ENCODE data around the gene TP53RK. TPM values are rescaled to one million over a fixed set of nuclear protein-coding genes. Genes with fewer than 3 reads are reported as not detected.

TP53RK gene
- total and polyA plus RNA-seq, 2 experiments from 2014 or later, result 24.2 to 26.0 TPM

GRCh38 chr20:46674253-46675083 is 14.8 kb downstream of the TP53RK start:
- Histone ChIP-seq H3K9me2 (ENCODE audit: insufficient read depth) (no peaks in the 10 kb centered on the region), H3F3A (replicated peaks; ENCODE audit: low read depth) (no peaks in the 10 kb centered on the region), H3K79me2 (replicated peaks; ENCODE audit: insufficient read depth) (no peaks in the 10 kb centered on the region; the same call in 1 of the 2 replicates), H3K27ac (ENCODE audit: low read depth) (no peak overlapping the region), H3K4me3 (no peak overlapping the region), H3K36me3 (ENCODE audit: insufficient read depth) (no peaks in the 10 kb centered on the region), H3K4me2 (no peak overlapping the region; the same call in 1 of the 2 replicates), H4K20me1 (replicated peaks; ENCODE audit: insufficient read depth) (0 out of 2 replicates have a peak, but pooled peaks cover 3% of the 10 kb centered on the region), H3K27me3 (ENCODE audit: insufficient read depth) (no peaks in the 10 kb centered on the region), H2AFZ (no peak overlapping the region), H3K4me1 (ENCODE audit: insufficient read depth) (peaks cover 7% of the 10 kb centered on the region)
- H3K27me3 Mint-ChIP-seq (ENCODE audit: insufficient read depth, low read depth, poor library complexity), result peaks cover 6% of the 10 kb centered on the region
- H3K9me3 Mint-ChIP-seq, result peaks cover 17% of the 10 kb centered on the region
- H3K4me1 Mint-ChIP-seq, result peaks cover 23% of the 10 kb centered on the region
- H3K4me3 Mint-ChIP-seq, result no peak overlapping the region
- peak; percentile 60 for ATAC-seq
- no peak for TF ChIP-seq JUNB (IDR thresholded peaks at IDR 0.05; ENCODE audit: unreplicated experiment)
- no peak for TF ChIP-seq ZNF114 (CRISPR knock-in tag; IDR thresholded peaks at IDR 0.05)
- TF ChIP-seq ZNF331 (CRISPR knock-in tag; IDR thresholded peaks at IDR 0.05; ENCODE audit: low read depth), result no peak
- no peak for DNase-seq (ENCODE audit: low spot score)
- H3K36me3 Mint-ChIP-seq (ENCODE audit: low read depth), result peaks cover 44% of the 10 kb centered on the region
- peak overlapping the region; percentile 38 for H3K27ac Mint-ChIP-seq

- H3K27me3 ChIP-seq (ENCODE audit: insufficient read depth), result no peaks in the 10 kb centered on the region
- H3K36me3 Mint-ChIP-seq (ENCODE audit: low read depth), result peaks cover 42% of the 10 kb centered on the region
- no peak overlapping the region for H3K27ac Mint-ChIP-seq
- ATAC-seq (no peak), DNase-seq (ENCODE audit: low spot score) (no peak)
- peaks cover 17% of the 10 kb centered on the region for H3K9me3 Mint-ChIP-seq
- H3K27ac ChIP-seq (ENCODE audit: low read depth), result no peak overlapping the region
- no peaks in the 10 kb centered on the region for H3K36me3 ChIP-seq (ENCODE audit: insufficient read depth)
- no peak overlapping the region for H2AFZ ChIP-seq
- peaks cover 23% of the 10 kb centered on the region for H3K4me1 Mint-ChIP-seq
- H4K20me1 ChIP-seq (replicated peaks; ENCODE audit: insufficient read depth), result 0 out of 2 replicates have a peak, but pooled peaks cover 3% of the 10 kb centered on the region
- no peaks in the 10 kb centered on the region for H3F3A ChIP-seq (replicated peaks; ENCODE audit: low read depth)
- H3K9me2 ChIP-seq (ENCODE audit: insufficient read depth), result no peaks in the 10 kb centered on the region
- H3K27me3 Mint-ChIP-seq (ENCODE audit: insufficient read depth, low read depth, poor library complexity), result peaks cover 6% of the 10 kb centered on the region
- no peak overlapping the region; the same call in 2 of the 3 replicates for H3K4me3 Mint-ChIP-seq
- H3K4me1 ChIP-seq (ENCODE audit: insufficient read depth), result peaks cover 7% of the 10 kb centered on the region
- no peak overlapping the region; the same call in 1 of the 2 replicates for H3K4me2 ChIP-seq
- H3K4me3 ChIP-seq, result no peak overlapping the region
- no peaks in the 10 kb centered on the region; the same call in 1 of the 2 replicates for H3K79me2 ChIP-seq (replicated peaks; ENCODE audit: insufficient read depth)
- TF ChIP-seq, protein P1, sequence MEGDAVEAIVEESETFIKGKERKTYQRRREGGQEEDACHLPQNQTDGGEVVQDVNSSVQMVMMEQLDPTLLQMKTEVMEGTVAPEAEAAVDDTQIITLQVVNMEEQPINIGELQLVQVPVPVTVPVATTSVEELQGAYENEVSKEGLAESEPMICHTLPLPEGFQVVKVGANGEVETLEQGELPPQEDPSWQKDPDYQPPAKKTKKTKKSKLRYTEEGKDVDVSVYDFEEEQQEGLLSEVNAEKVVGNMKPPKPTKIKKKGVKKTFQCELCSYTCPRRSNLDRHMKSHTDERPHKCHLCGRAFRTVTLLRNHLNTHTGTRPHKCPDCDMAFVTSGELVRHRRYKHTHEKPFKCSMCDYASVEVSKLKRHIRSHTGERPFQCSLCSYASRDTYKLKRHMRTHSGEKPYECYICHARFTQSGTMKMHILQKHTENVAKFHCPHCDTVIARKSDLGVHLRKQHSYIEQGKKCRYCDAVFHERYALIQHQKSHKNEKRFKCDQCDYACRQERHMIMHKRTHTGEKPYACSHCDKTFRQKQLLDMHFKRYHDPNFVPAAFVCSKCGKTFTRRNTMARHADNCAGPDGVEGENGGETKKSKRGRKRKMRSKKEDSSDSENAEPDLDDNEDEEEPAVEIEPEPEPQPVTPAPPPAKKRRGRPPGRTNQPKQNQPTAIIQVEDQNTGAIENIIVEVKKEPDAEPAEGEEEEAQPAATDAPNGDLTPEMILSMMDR (conservative IDR thresholded peaks at IDR 0.05; ENCODE audit: low read depth in 2 of 2), result no peak
- no peak for TF ChIP-seq REST (IDR thresholded peaks at IDR 0.05; ENCODE audit: unreplicated experiment)
- TF ChIP-seq STAT1 (IDR thresholded peaks at IDR 0.05; ENCODE audit: unreplicated experiment), result no peak
- TF ChIP-seq EZH2 (IDR thresholded peaks at IDR 0.05; ENCODE audit: low read depth, unreplicated experiment), result no peak
- TF ChIP-seq, protein P2, sequence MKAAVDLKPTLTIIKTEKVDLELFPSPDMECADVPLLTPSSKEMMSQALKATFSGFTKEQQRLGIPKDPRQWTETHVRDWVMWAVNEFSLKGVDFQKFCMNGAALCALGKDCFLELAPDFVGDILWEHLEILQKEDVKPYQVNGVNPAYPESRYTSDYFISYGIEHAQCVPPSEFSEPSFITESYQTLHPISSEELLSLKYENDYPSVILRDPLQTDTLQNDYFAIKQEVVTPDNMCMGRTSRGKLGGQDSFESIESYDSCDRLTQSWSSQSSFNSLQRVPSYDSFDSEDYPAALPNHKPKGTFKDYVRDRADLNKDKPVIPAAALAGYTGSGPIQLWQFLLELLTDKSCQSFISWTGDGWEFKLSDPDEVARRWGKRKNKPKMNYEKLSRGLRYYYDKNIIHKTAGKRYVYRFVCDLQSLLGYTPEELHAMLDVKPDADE (IDR thresholded peaks at IDR 0.05), result no peak
- TF ChIP-seq CREB1 (CRISPR knock-in tag; IDR thresholded peaks at IDR 0.05; ENCODE audit: low read depth), result no peak
- TF ChIP-seq NANOG (IDR thresholded peaks at IDR 0.05; ENCODE audit: borderline replicate concordance), result no peak
- no peak for TF ChIP-seq JUNB (IDR thresholded peaks at IDR 0.05; ENCODE audit: unreplicated experiment)
- TF ChIP-seq POLR2AphosphoS5 (IDR thresholded peaks at IDR 0.05; ENCODE audit: low read depth), result no peak
- no peak for TF ChIP-seq ZNF331 (CRISPR knock-in tag; IDR thresholded peaks at IDR 0.05; ENCODE audit: low read depth)
- TF ChIP-seq ZNF114 (CRISPR knock-in tag; IDR thresholded peaks at IDR 0.05), result no peak
Measured at GRCh38 chr20:46673394-46674252, 15.6 kb downstream of the TP53RK start.
